Natural killer cell (primary cell): ENCODE results near the gene IP6K3. TPM values are rescaled to one million over a fixed set of nuclear protein-coding genes. Genes with fewer than 3 reads are reported as not detected.

Source experiments
- ATAC-seq, 3 donors: fragments of 150-1000 bp in 2 of 3; fragments of 200-7000 bp in 1 of 3; cut with Tn5 transposase; 1 replicate in 1 of 3; 2 replicates in 2 of 3; pipeline ENCODE4 v1.10.0; 2021; ENCODE audit warnings: mild to moderate bottlenecking in 2 of 3, moderate library complexity in 2 of 3
- DNase-seq, 2 donors: peaks; one replicate each; pipeline versions ENCODE4 v3.0.0 to v3.0.0-alpha.2; 2013 to 2021; ENCODE audit warnings: mixed read lengths in 1 of 2
- H3K27ac ChIP-seq: one replicate; pipeline ENCODE4 v1.5.1; 2013; ENCODE audit warnings: mild to moderate bottlenecking, low read length
- H3K27me3 ChIP-seq: one replicate; pipeline ENCODE4 v1.6.1; 2013; ENCODE audit warnings: low read length; ENCODE audit not compliant: control insufficient read depth, insufficient read depth
- H3K36me3 ChIP-seq: one replicate; pipeline ENCODE4 v1.6.1; 2013; ENCODE audit warnings: low read length; ENCODE audit not compliant: control insufficient read depth, insufficient read depth
- H3K4me1 ChIP-seq: one replicate; pipeline ENCODE4 v1.6.1; 2013; ENCODE audit warnings: low read length; ENCODE audit not compliant: control insufficient read depth, insufficient read depth
- H3K4me3 ChIP-seq: one replicate; pipeline ENCODE4 v1.5.1; 2013; ENCODE audit warnings: low read length
- H3K9me3 ChIP-seq: one replicate; pipeline ENCODE4 v1.6.1; 2013; ENCODE audit warnings: low read length; ENCODE audit not compliant: control insufficient read depth, insufficient read depth
- H3K27ac Mint-ChIP-seq, 2 donors: one replicate each; pipeline ENCODE4 v1.8.0; 2022; ENCODE audit warnings: mild to moderate bottlenecking in 2 of 2, mixed read lengths in 2 of 2, moderate library complexity in 1 of 2
- H3K27me3 Mint-ChIP-seq, 2 donors: one replicate each; pipeline ENCODE4 v1.8.0; 2022; ENCODE audit warnings: low read depth in 2 of 2, mixed read lengths in 2 of 2
- H3K36me3 Mint-ChIP-seq: one replicate; pipeline ENCODE4 v1.8.0; 2022; ENCODE audit warnings: mixed read lengths
- H3K4me1 Mint-ChIP-seq, 2 donors: one replicate each; pipeline ENCODE4 v1.8.0; 2022; ENCODE audit warnings: mixed read lengths in 2 of 2
- H3K4me3 Mint-ChIP-seq: one replicate; pipeline ENCODE4 v1.8.0; 2022; ENCODE audit warnings: mild to moderate bottlenecking, moderate library complexity, mixed read lengths
- H3K9me3 Mint-ChIP-seq, 2 donors: one replicate each; pipeline ENCODE4 v1.8.0; 2022; ENCODE audit warnings: mixed read lengths in 2 of 2
- WGBS: methylation state at CpG from one replicate; pipeline ENCODE4 v1.1.7; 2013; ENCODE audit warnings: missing lambda C conversion rate; ENCODE audit not compliant: insufficient coverage; 5-methylcytosine and 5-hydroxymethylcytosine counted together
- intact Hi-C: fragments of 100-400 bp; cut with micrococcal nuclease; formaldehyde crosslinking; loops from one replicate; pipeline ENCODE4 v1.14.2; 2022
- total RNA-seq, 4 donors: library from RNA; stranded (reverse); fragments of 120-200 nt in 1 of 4; gene quantifications; one replicate each; pipeline versions ENCODE4 v1.2.3 to v1.2.4, GENCODE V29; 2013 to 2022
- TF ChIP-seq, protein P1 (sequence below): fragments of 200-600 bp; IDR thresholded peaks from one replicate; pipeline ENCODE4 v1.8.0; 2022; ENCODE audit warnings: antibody characterized with exemption

The IP6K3 gene
- total RNA-seq, 3 donors from 2014 or later (not counting 1 experiment from before 2014, with no cell fraction given), result not detected

DNA sequence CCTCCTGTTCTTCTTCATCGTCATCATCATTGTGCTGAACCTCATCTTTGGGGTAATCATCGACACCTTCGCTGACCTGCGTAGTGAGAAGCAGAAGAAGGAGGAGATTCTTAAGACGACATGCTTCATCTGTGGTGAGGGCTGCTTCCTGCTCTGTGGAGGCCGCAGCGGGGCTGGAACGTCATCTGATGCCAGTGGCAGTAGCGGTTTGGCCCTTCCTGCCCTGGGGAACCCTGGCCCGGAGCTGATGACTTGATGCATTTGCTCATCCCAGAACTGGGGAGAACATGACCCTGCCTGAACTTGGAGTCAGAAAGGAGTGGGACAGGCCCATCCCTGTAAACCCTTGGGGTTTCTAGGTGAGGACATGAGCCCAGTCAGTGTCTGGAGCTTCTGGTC, 53.9 kb downstream of the IP6K3 start:
- H3K4me3 ChIP-seq, result no peak overlapping the region
- peak overlapping the region; percentile 83 for H3K27ac ChIP-seq
- H3K9me3 ChIP-seq, result no peaks in the 10 kb centered on the region
- Mint-ChIP-seq H3K4me3 (peak overlapping the region; percentile 70), H3K36me3 (peaks cover 6% of the 10 kb centered on the region), H3K9me3 (no peaks in the 10 kb centered on the region), H3K27ac (peak overlapping the region; percentile 96 to 98), H3K4me1 (peaks cover 27 to 31% of the 10 kb centered on the region in 2 donors), H3K27me3 (no peaks in the 10 kb centered on the region)
- H3K27me3 ChIP-seq, result no peaks in the 10 kb centered on the region
- under 1% methylated on average over 10 of the region's 10 CpGs for WGBS
- DNase-seq (peak; percentile 69 to 83), ATAC-seq (peak; percentile 80 to 87 (median 80))
- peaks cover 59% of the 10 kb centered on the region for H3K4me1 ChIP-seq
- peaks cover 69% of the 10 kb centered on the region for H3K36me3 ChIP-seq
- intact Hi-C loops, result loop anchor here (1.0 kb wide), 1 partner anchor 19 kb away; the partner anchor contains the start of gene UQCC2
- TF ChIP-seq, protein P1, sequence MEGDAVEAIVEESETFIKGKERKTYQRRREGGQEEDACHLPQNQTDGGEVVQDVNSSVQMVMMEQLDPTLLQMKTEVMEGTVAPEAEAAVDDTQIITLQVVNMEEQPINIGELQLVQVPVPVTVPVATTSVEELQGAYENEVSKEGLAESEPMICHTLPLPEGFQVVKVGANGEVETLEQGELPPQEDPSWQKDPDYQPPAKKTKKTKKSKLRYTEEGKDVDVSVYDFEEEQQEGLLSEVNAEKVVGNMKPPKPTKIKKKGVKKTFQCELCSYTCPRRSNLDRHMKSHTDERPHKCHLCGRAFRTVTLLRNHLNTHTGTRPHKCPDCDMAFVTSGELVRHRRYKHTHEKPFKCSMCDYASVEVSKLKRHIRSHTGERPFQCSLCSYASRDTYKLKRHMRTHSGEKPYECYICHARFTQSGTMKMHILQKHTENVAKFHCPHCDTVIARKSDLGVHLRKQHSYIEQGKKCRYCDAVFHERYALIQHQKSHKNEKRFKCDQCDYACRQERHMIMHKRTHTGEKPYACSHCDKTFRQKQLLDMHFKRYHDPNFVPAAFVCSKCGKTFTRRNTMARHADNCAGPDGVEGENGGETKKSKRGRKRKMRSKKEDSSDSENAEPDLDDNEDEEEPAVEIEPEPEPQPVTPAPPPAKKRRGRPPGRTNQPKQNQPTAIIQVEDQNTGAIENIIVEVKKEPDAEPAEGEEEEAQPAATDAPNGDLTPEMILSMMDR, result no peak

- no peak for DNase-seq
- Mint-ChIP-seq H3K36me3 (peaks cover 6% of the 10 kb centered on the region), H3K27ac (peak overlapping the region; percentile 96 to 98), H3K4me1 (peaks cover 27 to 28% of the 10 kb centered on the region in 2 donors), H3K4me3 (peak overlapping the region; percentile 70), H3K9me3 (no peaks in the 10 kb centered on the region), H3K27me3 (no peaks in the 10 kb centered on the region)
- no peaks in the 10 kb centered on the region for H3K9me3 ChIP-seq
- peaks cover 69% of the 10 kb centered on the region for H3K36me3 ChIP-seq
- intact Hi-C loops, result loop anchor here (1.0 kb wide), 1 partner anchor 19 kb away; the partner anchor contains the start of gene UQCC2
- peaks cover 55% of the 10 kb centered on the region for H3K4me1 ChIP-seq
- H3K27ac ChIP-seq, result peak overlapping the region; percentile 83
- TF ChIP-seq, protein P1, result no peak
- no peaks in the 10 kb centered on the region for H3K27me3 ChIP-seq
- no peak for ATAC-seq
- no peak overlapping the region for H3K4me3 ChIP-seq
- WGBS, result 81% methylated on average over 12 of the region's 12 CpGs
Observed at GRCh38 chr6:33692078-33692759, 54.5 kb downstream of the IP6K3 start.

GRCh38 chr6:33691456-33692077, 55.1 kb downstream of the IP6K3 start:
- WGBS, result 94% methylated on average over 15 of the region's 15 CpGs
- Histone ChIP-seq H3K4me1 (peaks cover 49% of the 10 kb centered on the region), H3K36me3 (peaks cover 72% of the 10 kb centered on the region), H3K27me3 (no peaks in the 10 kb centered on the region), H3K27ac (peak overlapping the region; percentile 83), H3K4me3 (no peak overlapping the region), H3K9me3 (no peaks in the 10 kb centered on the region)
- DNase-seq (no peak), ATAC-seq (no peak)
- no peak overlapping the region for H3K4me3 Mint-ChIP-seq
- no peaks in the 10 kb centered on the region for H3K9me3 Mint-ChIP-seq
- TF ChIP-seq, protein P1, result no peak
- H3K27ac Mint-ChIP-seq, result peak overlapping the region; percentile 96 to 98
- peaks cover 6% of the 10 kb centered on the region for H3K36me3 Mint-ChIP-seq
- intact Hi-C loops, result loop anchor here (1.0 kb wide), 1 partner anchor 20 kb away; the partner anchor contains the start of gene UQCC2
- H3K4me1 Mint-ChIP-seq, result peaks cover 25 to 27% of the 10 kb centered on the region in 2 donors
- no peaks in the 10 kb centered on the region for H3K27me3 Mint-ChIP-seq
